Aorta (tissue), 5 donors: ENCODE measurements around the gene DDX10. TPM values are rescaled to one million over a fixed set of nuclear protein-coding genes. Genes with fewer than 3 reads are reported as not detected.

Experiments used
- ATAC-seq: fragments of 200-7000 bp; cut with Tn5 transposase; one replicate; pipeline ENCODE4 v1.9.1; 2022; ENCODE audit warnings: moderate library complexity; ENCODE audit not compliant: low FRiP score
- DNase-seq, 2 donors: peaks; one replicate each; pipeline ENCODE4 v3.0.0-alpha.2; 2020
- H3K27ac ChIP-seq, 2 donors: one replicate each; pipeline ENCODE4 v1.5.1; 2013; ENCODE audit warnings: low read length in 2 of 2, mild to moderate bottlenecking in 2 of 2, moderate library complexity in 2 of 2, control low read depth in 1 of 2, inconsistent platforms in 1 of 2, low read depth in 1 of 2
- H3K27me3 ChIP-seq, 2 donors: one replicate each; pipeline ENCODE4 v1.6.1; 2013; ENCODE audit warnings: control low read depth in 1 of 2, low read length in 1 of 2, mild to moderate bottlenecking in 1 of 2, moderate library complexity in 1 of 2; ENCODE audit not compliant: insufficient read depth in 2 of 2, control insufficient read depth in 1 of 2
- H3K36me3 ChIP-seq, 2 donors: one replicate each; pipeline ENCODE4 v1.6.1; 2013; ENCODE audit warnings: control low read depth in 1 of 2, low read length in 1 of 2, mild to moderate bottlenecking in 1 of 2; ENCODE audit not compliant: insufficient read depth in 2 of 2, control insufficient read depth in 1 of 2
- H3K4me1 ChIP-seq, 2 donors: one replicate each; pipeline ENCODE4 v1.6.1; 2013; ENCODE audit warnings: low read length in 2 of 2, control low read depth in 1 of 2, mild to moderate bottlenecking in 1 of 2, moderate library complexity in 1 of 2; ENCODE audit not compliant: insufficient read depth in 2 of 2, control insufficient read depth in 1 of 2
- H3K4me3 ChIP-seq, 2 donors: one replicate each; pipeline ENCODE4 v1.5.1; 2013; ENCODE audit warnings: low read length in 2 of 2, control low read depth in 1 of 2, mild to moderate bottlenecking in 1 of 2
- H3K9me3 ChIP-seq: one replicate; pipeline ENCODE4 v1.6.1; 2013; ENCODE audit warnings: mild to moderate bottlenecking, low read length; ENCODE audit not compliant: control insufficient read depth
- WGBS, 2 donors: extraction: QIAGEN DNeasy Blood & Tissue Kit; methylation state at CpG; one replicate each; pipeline ENCODE4 v1.1.7; 2013; 5-methylcytosine and 5-hydroxymethylcytosine counted together
- intact Hi-C, 2 donors: fragments of 100-400 bp; cut with DNase I; formaldehyde crosslinking; loops; one replicate each; pipeline versions ENCODE4 v1.14.2 to v1.15.0; 2022
- polyA plus RNA-seq, 2 donors: library from polyadenylated mRNA; stranded (reverse); fragments of 200-250 nt; gene quantifications; one replicate each; pipeline ENCODE4 v1.2.3, GENCODE V29; 2013
- total RNA-seq, 2 donors: library from RNA; stranded (reverse); fragmentation: NEBNext Ultra II Directional; extraction: Animal tissue kit (Norgen Biotek cat#: 25700); gene quantifications; one replicate each; pipeline ENCODE4 v1.2.1, GENCODE V29; 2021
- donor health status: healthy with polysubstance abuse.
- donor health status: Bipolar disorder and iron deficiency.
- donor health status: DM: no; HTN: no; CAD: no.
- donor health status: DM: no; HTN: no; CAD: no.
- donor health status: DM: yes; HTN: yes; CAD: no.

The DDX10 gene
- total and polyA plus RNA-seq, 4 donors: 9.3 to 24.2 (median 15.3) TPM

DNA sequence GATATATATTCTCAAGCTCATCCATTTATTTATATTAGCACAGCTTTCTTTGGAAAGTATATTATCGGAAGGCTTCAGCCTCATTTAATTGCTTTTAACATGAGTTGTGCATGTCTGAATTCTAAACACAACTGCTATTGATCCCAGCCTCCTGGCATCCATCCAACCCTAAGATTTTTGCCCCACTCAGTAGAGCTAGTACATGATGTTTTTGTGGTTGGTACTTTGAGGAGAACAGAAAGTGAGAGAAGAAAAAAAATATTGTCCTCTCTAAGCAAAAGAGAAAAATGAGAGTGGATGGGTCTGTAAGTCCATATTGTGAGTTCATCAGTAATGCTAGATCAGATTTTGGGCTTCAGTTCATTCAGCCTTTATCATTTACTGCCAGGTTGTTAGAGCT is 198.7 kb downstream of the DDX10 start:
- Histone ChIP-seq H3K27ac (no peak overlapping the region), H3K36me3 (no peaks in the 10 kb centered on the region), H3K4me1 (no peaks in the 10 kb centered on the region), H3K4me3 (no peak overlapping the region), H3K9me3 (no peaks in the 10 kb centered on the region), H3K27me3 (no peaks in the 10 kb centered on the region)
- ATAC-seq: no peak
- intact Hi-C loops: no loop called here
- WGBS, 2 donors: 97 to 100% methylated on average over 1 of the region's 1 CpG
- no peak for DNase-seq

DNA sequence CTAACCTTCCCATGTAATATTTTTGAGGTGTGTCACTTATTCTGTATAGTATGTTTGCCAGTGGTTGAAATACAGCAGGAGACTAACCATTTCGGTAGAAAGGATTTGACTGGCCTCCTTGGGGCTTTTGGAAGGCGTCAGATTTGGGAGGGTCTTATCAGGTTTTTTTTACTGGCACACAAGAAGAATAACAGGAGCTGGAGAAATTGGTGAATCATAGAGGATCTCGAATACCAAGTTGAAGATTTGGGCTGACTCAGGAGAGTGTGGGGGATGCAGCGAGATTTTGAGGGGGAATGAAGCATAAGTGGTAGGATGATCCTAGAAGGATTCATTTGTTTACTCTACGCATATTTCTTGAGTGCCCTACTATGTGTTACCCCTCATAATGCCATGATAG is 200.5 kb downstream of the DDX10 start:
- no peaks in the 10 kb centered on the region for H3K27me3 ChIP-seq
- 94 to 95% methylated on average over 5 of the region's 5 CpGs for WGBS, 2 donors
- H3K4me3 ChIP-seq: no peak overlapping the region
- H3K9me3 ChIP-seq: no peaks in the 10 kb centered on the region
- no peaks in the 10 kb centered on the region for H3K36me3 ChIP-seq
- DNase-seq (no peak), ATAC-seq (no peak)
- H3K4me1 ChIP-seq: no peaks in the 10 kb centered on the region
- no peak overlapping the region for H3K27ac ChIP-seq
- intact Hi-C loops: no loop called here

DNA sequence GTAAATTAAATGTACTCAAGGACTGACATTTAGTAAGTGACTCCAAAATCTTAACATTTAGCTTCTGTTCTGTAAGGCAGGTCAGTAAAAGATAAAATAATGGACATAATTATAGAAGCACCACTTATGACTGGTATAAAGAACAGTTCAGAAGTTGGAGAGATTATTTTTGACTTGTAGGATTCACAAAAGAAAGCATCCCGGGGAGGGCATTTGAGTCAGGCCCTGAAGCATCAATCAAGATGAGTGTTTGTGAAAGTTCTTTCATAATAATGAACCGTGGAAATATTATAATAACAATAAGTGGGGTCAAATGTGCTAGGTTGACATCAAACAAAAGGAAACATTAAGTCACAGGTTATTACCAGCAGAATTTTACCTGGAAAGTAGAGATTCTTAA is 201.9 kb downstream of the DDX10 start:
- Histone ChIP-seq H3K36me3 (no peaks in the 10 kb centered on the region), H3K9me3 (no peaks in the 10 kb centered on the region), H3K27me3 (no peaks in the 10 kb centered on the region), H3K4me3 (no peak overlapping the region), H3K27ac (no peak overlapping the region), H3K4me1 (peaks cover 0 to 2% of the 10 kb centered on the region in 2 donors)
- intact Hi-C loops: no loop called here
- ATAC-seq (no peak), DNase-seq (no peak)
- 69 to 81% methylated on average over 2 of the region's 2 CpGs for WGBS, 2 donors

DNA sequence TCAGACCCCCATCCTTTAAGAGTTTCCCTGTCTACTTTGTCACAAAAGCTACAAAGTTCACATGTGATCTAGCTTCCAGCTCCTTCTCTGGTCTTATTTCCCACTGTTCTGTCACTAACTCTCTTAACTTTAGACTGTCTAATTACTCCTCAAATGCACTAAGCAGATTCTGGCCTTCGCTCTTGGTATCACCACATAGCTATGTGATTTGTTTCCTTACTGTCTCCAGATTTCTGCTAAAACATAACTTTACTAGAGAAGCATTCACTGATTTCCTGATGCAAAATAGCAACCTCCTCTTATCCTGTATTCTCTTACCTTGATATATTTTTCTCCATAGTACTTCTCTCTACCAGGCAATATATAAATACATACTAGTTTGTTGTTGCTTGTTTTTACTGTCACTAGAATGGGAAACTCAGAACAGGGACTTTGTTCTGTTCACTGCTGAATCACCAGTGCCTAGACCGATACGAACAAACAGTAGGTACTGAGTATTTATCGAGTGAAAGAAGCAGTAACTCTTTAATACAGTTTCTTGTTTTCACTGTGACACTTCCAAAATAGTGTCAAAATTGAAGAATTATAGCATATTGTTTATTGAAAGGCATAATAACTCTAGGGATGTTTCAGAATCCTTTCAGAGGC is 205.6 kb downstream of the DDX10 start:
- Histone ChIP-seq H3K9me3 (no peaks in the 10 kb centered on the region), H3K4me1 (peaks cover 0 to 2% of the 10 kb centered on the region in 2 donors), H3K4me3 (no peak overlapping the region), H3K27me3 (no peaks in the 10 kb centered on the region), H3K27ac (no peak overlapping the region), H3K36me3 (no peaks in the 10 kb centered on the region)
- intact Hi-C loops: loop anchor here (5.0 to 10.0 kb wide), 3 partner anchors 83 to 176 kb away; no protein-coding TSS in a partner anchor
- no peak for DNase-seq
- peak; percentile 56 for ATAC-seq
- WGBS, 2 donors: 5 to 31% methylated on average over 4 of the region's 4 CpGs

DNA sequence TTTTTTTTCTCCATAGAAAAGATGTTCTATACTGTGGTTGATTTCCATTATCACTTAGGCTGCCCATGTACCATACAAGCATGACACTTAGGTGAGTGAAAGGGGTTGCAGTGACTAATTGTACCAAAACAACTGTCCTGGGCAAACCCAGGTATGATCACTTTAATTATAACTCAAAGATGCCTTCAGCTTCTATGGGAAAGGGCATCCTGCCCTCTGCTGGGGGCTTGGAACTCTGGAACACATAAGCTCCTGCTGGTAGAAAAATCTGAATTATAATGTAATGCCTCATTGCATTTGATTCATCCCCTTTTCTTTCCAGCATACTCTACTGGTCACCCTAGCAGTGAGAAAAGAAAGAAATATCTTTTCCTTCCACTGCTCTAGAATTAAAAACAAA is 206.3 kb downstream of the DDX10 start:
- Histone ChIP-seq H3K9me3 (no peaks in the 10 kb centered on the region), H3K36me3 (no peaks in the 10 kb centered on the region), H3K27ac (no peak overlapping the region), H3K4me3 (no peak overlapping the region), H3K27me3 (no peaks in the 10 kb centered on the region), H3K4me1 (peaks cover 0 to 2% of the 10 kb centered on the region in 2 donors)
- intact Hi-C loops: loop anchor here (5.0 to 10.0 kb wide), 3 partner anchors 84 to 176 kb away; no protein-coding TSS in a partner anchor
- DNase-seq (peak in 1 of 2 donors; percentile 77), ATAC-seq (peak; percentile 71)

DNA sequence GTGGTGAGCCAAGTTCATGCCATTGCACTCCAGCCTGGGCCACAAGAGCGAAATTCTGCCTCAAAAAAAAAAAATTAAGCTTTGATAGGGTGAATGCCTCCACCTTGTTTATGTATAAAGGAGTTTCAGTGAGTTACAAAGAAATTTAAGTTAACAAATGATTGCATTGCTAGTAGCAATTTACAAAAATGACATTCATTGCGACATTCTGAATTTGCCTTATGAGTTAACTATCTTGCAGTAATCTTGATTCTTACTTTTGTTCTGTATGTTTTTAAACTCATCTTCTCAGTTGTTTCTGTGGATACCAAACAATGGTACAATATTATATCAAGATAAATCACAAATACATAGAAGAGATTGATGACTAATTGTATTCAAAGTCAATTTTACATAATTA is 207.0 kb downstream of the DDX10 start:
- Histone ChIP-seq H3K36me3 (no peaks in the 10 kb centered on the region), H3K4me3 (no peak overlapping the region), H3K27me3 (no peaks in the 10 kb centered on the region), H3K4me1 (peaks cover 0 to 4% of the 10 kb centered on the region in 2 donors), H3K27ac (no peak overlapping the region), H3K9me3 (no peaks in the 10 kb centered on the region)
- intact Hi-C loops: loop anchor here (5.0 to 10.0 kb wide), 3 partner anchors 85 to 177 kb away; no protein-coding TSS in a partner anchor
- WGBS, 2 donors: 100% methylated on average over 2 of the region's 2 CpGs
- ATAC-seq: no peak
- DNase-seq: no peak

DNA sequence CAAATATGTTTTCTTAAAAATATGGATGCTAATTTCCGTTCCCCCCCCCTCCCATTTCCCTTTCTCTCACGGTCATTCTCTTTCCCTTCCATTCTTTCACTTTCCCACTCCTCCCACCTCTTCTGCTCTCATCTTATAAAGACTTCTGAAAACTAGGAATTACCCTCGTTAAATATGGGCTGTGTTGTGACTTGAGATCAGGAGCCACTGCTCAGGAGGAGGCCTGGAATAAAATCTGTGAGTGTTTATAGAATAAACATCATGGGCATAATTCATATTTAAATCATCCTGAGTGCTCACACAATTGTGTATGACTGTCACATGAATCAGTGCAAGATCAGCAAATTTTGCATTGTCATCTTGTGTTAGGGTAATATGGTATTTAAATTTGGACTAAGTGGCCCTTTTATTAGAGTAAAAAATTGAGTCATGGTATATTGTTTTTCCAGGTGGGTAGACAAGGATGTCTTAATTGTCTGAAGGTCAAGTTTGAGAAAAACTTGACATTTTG is 208.0 kb downstream of the DDX10 start:
- intact Hi-C loops: loop anchor here (5.0 to 10.0 kb wide), 3 partner anchors 86 to 178 kb away; no protein-coding TSS in a partner anchor

DNA sequence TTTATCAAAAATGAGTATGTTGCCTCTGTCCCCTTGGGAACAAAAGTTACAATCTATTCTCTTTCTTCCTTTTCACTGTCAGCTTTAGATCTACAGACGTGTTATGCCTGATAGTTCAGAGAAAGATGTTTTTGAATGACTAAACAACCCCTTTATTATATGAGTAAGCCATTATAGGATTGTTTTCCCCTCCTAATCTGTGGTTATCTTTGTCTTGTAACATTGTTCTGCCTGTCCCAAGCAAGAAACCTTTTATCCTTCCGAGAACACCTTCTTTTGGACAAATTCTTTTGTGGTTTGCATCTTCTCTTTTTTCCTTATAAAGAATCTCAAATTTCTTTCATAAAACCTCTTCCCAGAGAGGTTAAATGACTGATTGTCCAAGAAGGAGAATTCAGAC is 208.4 kb downstream of the DDX10 start:
- DNase-seq: no peak
- no peaks in the 10 kb centered on the region for H3K9me3 ChIP-seq
- no peaks in the 10 kb centered on the region for H3K36me3 ChIP-seq
- WGBS, 2 donors: 89 to 97% methylated on average over 2 of the region's 2 CpGs
- no peak overlapping the region for H3K4me3 ChIP-seq
- no peak overlapping the region for H3K27ac ChIP-seq
- H3K4me1 ChIP-seq: peaks cover 0 to 4% of the 10 kb centered on the region in 2 donors
- H3K27me3 ChIP-seq: no peaks in the 10 kb centered on the region
- intact Hi-C loops: loop anchor here (5.0 to 10.0 kb wide), 3 partner anchors 86 to 179 kb away; no protein-coding TSS in a partner anchor
- no peak for ATAC-seq

More for the DNA sequence above, 208.0 kb downstream of the DDX10 start:
- no peak overlapping the region for H3K27ac ChIP-seq
- no peak overlapping the region for H3K4me3 ChIP-seq
- H3K4me1 ChIP-seq: peaks cover 0 to 4% of the 10 kb centered on the region in 2 donors
- no peaks in the 10 kb centered on the region for H3K36me3 ChIP-seq
- DNase-seq (no peak), ATAC-seq (no peak)
- no peaks in the 10 kb centered on the region for H3K27me3 ChIP-seq
- 41 to 43% methylated on average over 3 of the region's 3 CpGs for WGBS, 2 donors
- no peaks in the 10 kb centered on the region for H3K9me3 ChIP-seq

DNA sequence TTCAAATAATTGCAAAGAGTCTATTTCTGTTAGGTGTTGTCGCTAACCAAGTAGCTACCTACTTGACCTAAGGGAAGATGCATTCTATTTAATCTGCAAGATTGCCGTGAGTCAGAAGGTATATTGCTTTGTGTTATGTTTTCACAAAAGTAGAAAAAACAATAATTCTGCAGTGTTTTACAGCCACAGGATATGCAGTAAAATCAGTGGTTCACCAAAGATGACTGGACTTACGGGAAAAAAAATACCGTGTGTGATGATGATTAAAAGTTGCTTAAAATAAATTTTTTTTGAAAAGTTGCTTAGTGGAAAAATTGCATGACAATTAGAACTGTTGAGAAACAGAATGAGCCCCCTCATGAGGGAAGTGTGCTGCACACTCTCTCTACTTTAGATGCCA is 209.1 kb downstream of the DDX10 start:
- intact Hi-C loops: loop anchor here (5.0 to 10.0 kb wide), 3 partner anchors 87 to 179 kb away; no protein-coding TSS in a partner anchor
- WGBS, 2 donors: 96% methylated on average over 4 of the region's 4 CpGs

More for the DNA sequence above, 209.1 kb downstream of the DDX10 start:
- no peaks in the 10 kb centered on the region for H3K9me3 ChIP-seq
- H3K27ac ChIP-seq: no peak overlapping the region
- H3K36me3 ChIP-seq: no peaks in the 10 kb centered on the region
- no peak overlapping the region for H3K4me3 ChIP-seq
- ATAC-seq (no peak), DNase-seq (no peak)
- peaks cover 0 to 4% of the 10 kb centered on the region in 2 donors for H3K4me1 ChIP-seq
- H3K27me3 ChIP-seq: no peaks in the 10 kb centered on the region
